WTC11 (cell line): ENCODE results near the gene PIK3C2G. TPM values are rescaled to one million over a fixed set of nuclear protein-coding genes. Genes with fewer than 3 reads are reported as not detected.
"Not testable (repeated sequence)": the region's sequence is repeated elsewhere in the genome, so short reads cannot be mapped to it uniquely, and the experiment has no call there.

ENCODE experiments used
- ATAC-seq: fragments of 200-7000 bp; cut with Tn5 transposase; 2 replicates; pipeline ENCODE4 v1.10.0; 2021; ENCODE audit warnings: mild to moderate bottlenecking, moderate library complexity
- CTCF ChIA-PET: fragments of 300-600 bp; sonication (Branson Sonifier 250); formaldehyde crosslinking; loops from one replicate; lab custom pipeline; 2021; ENCODE audit warnings: antibody characterized with exemption; lab: Charles Lee
- POLR2A ChIA-PET: fragments of 350-600 bp; sonication (Branson Sonifier 250); formaldehyde crosslinking; loops from one replicate; lab custom pipeline; 2021; ENCODE audit warnings: antibody characterized with exemption; lab: Charles Lee
- DNase-seq: peaks from one replicate; pipeline ENCODE4 v3.0.0; 2021; ENCODE audit warnings: low spot score
- H3K27ac Mint-ChIP-seq: 2 replicates; pipeline ENCODE4 v1.8.0; 2021; ENCODE audit warnings: mixed read lengths
- H3K27me3 Mint-ChIP-seq: 2 replicates; pipeline ENCODE4 v1.8.0; 2021; ENCODE audit warnings: low read depth, mild to moderate bottlenecking, moderate library complexity, mixed read lengths
- H3K36me3 Mint-ChIP-seq: 2 replicates; pipeline ENCODE4 v1.8.0; 2021; ENCODE audit warnings: mixed read lengths
- H3K4me1 Mint-ChIP-seq: 2 replicates; pipeline ENCODE4 v1.8.0; 2022; ENCODE audit warnings: mixed read lengths
- H3K4me3 Mint-ChIP-seq: 2 replicates; pipeline ENCODE4 v1.8.0; 2021; ENCODE audit warnings: mild to moderate bottlenecking, moderate library complexity, mixed read lengths
- H3K9me3 Mint-ChIP-seq: 2 replicates; pipeline ENCODE4 v1.8.0; 2021; ENCODE audit warnings: mixed read lengths
- ATF1 ChIP-seq: sonication (generic); formaldehyde crosslinking; IDR thresholded peaks from 2 replicates; pipeline ENCODE4 v1.8.1; 2023; ENCODE audit warnings: mild to moderate bottlenecking, moderate library complexity, missing genetic modification reagents
- HMGA2 ChIP-seq: fragments of 250-450 bp; sonication (Bioruptor Pico); IDR thresholded peaks from 2 replicates; pipeline ENCODE4 v1.4.0; 2021; ENCODE audit warnings: mild to moderate bottlenecking, moderate library complexity
- NFATC4 ChIP-seq: fragments of 250-450 bp; sonication (Bioruptor Pico); IDR thresholded peaks from 2 replicates; pipeline ENCODE4 v1.9.0; 2021; ENCODE audit warnings: mild to moderate bottlenecking
- OVOL2 ChIP-seq: fragments of 250-450 bp; sonication (Bioruptor Pico); IDR thresholded peaks from 2 replicates; pipeline ENCODE4 v1.9.0; 2021; ENCODE audit warnings: mild to moderate bottlenecking, borderline replicate concordance
- ZBTB21 ChIP-seq: sonication (generic); formaldehyde crosslinking; IDR thresholded peaks from 2 replicates; pipeline ENCODE4 v1.8.1; 2023; ENCODE audit warnings: mild to moderate bottlenecking, missing genetic modification reagents, borderline replicate concordance
- ZNF396 ChIP-seq: fragments of 250-450 bp; sonication (Bioruptor Pico); IDR thresholded peaks from 2 replicates; pipeline ENCODE4 v1.8.0; 2021; ENCODE audit warnings: mild to moderate bottlenecking, moderate library complexity, borderline replicate concordance
- total RNA-seq: library from RNA; stranded (reverse); gene quantifications from 3 replicates; pipeline ENCODE4 v1.2.3, GENCODE V29; 2021
- TF ChIP-seq, protein P1 (sequence below): sonication (generic); formaldehyde crosslinking; IDR thresholded peaks from 2 replicates; pipeline ENCODE4 v1.8.0; 2022; ENCODE audit warnings: mild to moderate bottlenecking, missing genetic modification reagents
- TF ChIP-seq, protein P2 (sequence below): sonication (generic); formaldehyde crosslinking; IDR thresholded peaks from 2 replicates; pipeline ENCODE4 v1.8.0; 2023; ENCODE audit warnings: mild to moderate bottlenecking, missing genetic modification reagents
- TF ChIP-seq, protein P3 (sequence below): sonication (generic); formaldehyde crosslinking; IDR thresholded peaks from 2 replicates; pipeline ENCODE4 v1.8.1; 2022; ENCODE audit warnings: low read depth, missing genetic modification reagents, borderline replicate concordance
- TF ChIP-seq, protein P4 (sequence below): sonication (generic); formaldehyde crosslinking; IDR thresholded peaks from 2 replicates; pipeline ENCODE4 v1.8.0; 2023; ENCODE audit warnings: missing genetic modification reagents, mild to moderate bottlenecking, borderline replicate concordance
- TF ChIP-seq, protein P5 (sequence below): fragments of 250-450 bp; sonication (Bioruptor Pico); IDR thresholded peaks from 2 replicates; pipeline ENCODE4 v1.8.0; 2021; ENCODE audit warnings: mild to moderate bottlenecking
- TF ChIP-seq, protein P6 (sequence below): sonication (generic); formaldehyde crosslinking; IDR thresholded peaks from 2 replicates; pipeline ENCODE4 v1.8.1; 2023; ENCODE audit warnings: mild to moderate bottlenecking, moderate library complexity, missing genetic modification reagents

PIK3C2G gene
- total RNA-seq, 1 experiment from 2014 or later: not detected

DNA sequence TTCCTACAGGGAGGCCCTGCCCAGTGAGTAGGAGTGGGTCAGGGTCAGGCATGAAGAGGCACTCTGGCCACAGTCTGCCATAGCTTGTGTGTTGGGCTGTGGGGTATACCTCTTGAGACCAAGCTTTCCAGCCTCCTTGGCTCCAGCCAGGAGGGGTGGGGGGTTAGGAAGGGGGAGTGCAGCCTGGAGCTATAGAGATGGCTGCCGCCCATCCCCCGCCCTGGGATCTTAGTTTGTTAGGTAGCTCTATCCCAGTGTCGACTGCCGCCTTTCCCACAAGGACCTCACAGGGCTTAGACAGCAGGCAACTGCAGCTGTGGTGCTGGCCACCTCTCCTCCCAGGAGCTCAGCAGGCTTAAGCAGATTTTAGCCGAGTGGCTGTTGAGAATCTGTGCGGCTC lies 260.1 kb downstream of the PIK3C2G start (continued):
- TF ChIP-seq, protein P1, sequence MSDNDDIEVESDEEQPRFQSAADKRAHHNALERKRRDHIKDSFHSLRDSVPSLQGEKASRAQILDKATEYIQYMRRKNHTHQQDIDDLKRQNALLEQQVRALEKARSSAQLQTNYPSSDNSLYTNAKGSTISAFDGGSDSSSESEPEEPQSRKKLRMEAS (CRISPR knock-in tag): no peak

DNA sequence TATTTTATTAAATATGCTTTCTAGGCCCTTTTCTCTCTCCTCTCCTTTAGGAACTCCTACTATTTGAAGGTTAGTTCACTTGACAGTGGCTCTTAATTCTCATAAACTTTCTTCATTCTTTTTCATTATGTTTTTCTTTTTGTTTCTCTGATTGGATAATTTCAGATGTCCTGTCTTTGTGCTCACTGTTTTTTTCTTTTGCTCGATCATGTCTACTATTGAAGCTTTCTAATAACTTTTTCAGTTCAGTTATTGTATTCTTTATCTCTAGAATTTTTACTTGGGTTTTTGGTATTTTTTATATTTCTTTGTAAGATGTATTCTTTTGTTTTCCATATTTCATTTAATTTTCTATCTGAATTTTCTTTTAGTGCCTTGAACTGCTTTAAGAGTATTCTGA lies 261.5 kb downstream of the PIK3C2G start:
- H3K27me3 Mint-ChIP-seq: no peaks in the 10 kb centered on the region
- no peak overlapping the region for H3K4me3 Mint-ChIP-seq
- peaks cover 39% of the 10 kb centered on the region for H3K9me3 Mint-ChIP-seq
- POLR2A ChIA-PET: interaction anchor here (0.6 kb wide), 1 partner anchor 783 kb away, joined by 4 read pairs; no protein-coding TSS in a partner anchor
- no peak overlapping the region for H3K27ac Mint-ChIP-seq
- TF ChIP-seq, protein P2, sequence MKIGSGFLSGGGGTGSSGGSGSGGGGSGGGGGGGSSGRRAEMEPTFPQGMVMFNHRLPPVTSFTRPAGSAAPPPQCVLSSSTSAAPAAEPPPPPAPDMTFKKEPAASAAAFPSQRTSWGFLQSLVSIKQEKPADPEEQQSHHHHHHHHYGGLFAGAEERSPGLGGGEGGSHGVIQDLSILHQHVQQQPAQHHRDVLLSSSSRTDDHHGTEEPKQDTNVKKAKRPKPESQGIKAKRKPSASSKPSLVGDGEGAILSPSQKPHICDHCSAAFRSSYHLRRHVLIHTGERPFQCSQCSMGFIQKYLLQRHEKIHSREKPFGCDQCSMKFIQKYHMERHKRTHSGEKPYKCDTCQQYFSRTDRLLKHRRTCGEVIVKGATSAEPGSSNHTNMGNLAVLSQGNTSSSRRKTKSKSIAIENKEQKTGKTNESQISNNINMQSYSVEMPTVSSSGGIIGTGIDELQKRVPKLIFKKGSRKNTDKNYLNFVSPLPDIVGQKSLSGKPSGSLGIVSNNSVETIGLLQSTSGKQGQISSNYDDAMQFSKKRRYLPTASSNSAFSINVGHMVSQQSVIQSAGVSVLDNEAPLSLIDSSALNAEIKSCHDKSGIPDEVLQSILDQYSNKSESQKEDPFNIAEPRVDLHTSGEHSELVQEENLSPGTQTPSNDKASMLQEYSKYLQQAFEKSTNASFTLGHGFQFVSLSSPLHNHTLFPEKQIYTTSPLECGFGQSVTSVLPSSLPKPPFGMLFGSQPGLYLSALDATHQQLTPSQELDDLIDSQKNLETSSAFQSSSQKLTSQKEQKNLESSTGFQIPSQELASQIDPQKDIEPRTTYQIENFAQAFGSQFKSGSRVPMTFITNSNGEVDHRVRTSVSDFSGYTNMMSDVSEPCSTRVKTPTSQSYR (CRISPR knock-in tag): no peak
- TF ChIP-seq NFATC4 (CRISPR knock-in tag) (no peak), ZBTB21 (CRISPR knock-in tag) (no peak), ATF1 (no peak), ZNF396 (CRISPR knock-in tag) (no peak), OVOL2 (CRISPR knock-in tag) (no peak), HMGA2 (no peak)
- TF ChIP-seq, protein P3, sequence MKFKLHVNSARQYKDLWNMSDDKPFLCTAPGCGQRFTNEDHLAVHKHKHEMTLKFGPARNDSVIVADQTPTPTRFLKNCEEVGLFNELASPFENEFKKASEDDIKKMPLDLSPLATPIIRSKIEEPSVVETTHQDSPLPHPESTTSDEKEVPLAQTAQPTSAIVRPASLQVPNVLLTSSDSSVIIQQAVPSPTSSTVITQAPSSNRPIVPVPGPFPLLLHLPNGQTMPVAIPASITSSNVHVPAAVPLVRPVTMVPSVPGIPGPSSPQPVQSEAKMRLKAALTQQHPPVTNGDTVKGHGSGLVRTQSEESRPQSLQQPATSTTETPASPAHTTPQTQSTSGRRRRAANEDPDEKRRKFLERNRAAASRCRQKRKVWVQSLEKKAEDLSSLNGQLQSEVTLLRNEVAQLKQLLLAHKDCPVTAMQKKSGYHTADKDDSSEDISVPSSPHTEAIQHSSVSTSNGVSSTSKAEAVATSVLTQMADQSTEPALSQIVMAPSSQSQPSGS (CRISPR knock-in tag): no peak
- TF ChIP-seq, protein P4, sequence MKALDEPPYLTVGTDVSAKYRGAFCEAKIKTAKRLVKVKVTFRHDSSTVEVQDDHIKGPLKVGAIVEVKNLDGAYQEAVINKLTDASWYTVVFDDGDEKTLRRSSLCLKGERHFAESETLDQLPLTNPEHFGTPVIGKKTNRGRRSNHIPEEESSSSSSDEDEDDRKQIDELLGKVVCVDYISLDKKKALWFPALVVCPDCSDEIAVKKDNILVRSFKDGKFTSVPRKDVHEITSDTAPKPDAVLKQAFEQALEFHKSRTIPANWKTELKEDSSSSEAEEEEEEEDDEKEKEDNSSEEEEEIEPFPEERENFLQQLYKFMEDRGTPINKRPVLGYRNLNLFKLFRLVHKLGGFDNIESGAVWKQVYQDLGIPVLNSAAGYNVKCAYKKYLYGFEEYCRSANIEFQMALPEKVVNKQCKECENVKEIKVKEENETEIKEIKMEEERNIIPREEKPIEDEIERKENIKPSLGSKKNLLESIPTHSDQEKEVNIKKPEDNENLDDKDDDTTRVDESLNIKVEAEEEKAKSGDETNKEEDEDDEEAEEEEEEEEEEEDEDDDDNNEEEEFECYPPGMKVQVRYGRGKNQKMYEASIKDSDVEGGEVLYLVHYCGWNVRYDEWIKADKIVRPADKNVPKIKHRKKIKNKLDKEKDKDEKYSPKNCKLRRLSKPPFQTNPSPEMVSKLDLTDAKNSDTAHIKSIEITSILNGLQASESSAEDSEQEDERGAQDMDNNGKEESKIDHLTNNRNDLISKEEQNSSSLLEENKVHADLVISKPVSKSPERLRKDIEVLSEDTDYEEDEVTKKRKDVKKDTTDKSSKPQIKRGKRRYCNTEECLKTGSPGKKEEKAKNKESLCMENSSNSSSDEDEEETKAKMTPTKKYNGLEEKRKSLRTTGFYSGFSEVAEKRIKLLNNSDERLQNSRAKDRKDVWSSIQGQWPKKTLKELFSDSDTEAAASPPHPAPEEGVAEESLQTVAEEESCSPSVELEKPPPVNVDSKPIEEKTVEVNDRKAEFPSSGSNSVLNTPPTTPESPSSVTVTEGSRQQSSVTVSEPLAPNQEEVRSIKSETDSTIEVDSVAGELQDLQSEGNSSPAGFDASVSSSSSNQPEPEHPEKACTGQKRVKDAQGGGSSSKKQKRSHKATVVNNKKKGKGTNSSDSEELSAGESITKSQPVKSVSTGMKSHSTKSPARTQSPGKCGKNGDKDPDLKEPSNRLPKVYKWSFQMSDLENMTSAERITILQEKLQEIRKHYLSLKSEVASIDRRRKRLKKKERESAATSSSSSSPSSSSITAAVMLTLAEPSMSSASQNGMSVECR: no peak
- TF ChIP-seq, protein P5, sequence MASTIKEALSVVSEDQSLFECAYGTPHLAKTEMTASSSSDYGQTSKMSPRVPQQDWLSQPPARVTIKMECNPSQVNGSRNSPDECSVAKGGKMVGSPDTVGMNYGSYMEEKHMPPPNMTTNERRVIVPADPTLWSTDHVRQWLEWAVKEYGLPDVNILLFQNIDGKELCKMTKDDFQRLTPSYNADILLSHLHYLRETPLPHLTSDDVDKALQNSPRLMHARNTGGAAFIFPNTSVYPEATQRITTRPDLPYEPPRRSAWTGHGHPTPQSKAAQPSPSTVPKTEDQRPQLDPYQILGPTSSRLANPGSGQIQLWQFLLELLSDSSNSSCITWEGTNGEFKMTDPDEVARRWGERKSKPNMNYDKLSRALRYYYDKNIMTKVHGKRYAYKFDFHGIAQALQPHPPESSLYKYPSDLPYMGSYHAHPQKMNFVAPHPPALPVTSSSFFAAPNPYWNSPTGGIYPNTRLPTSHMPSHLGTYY (CRISPR knock-in tag): no peak
- TF ChIP-seq, protein P6, sequence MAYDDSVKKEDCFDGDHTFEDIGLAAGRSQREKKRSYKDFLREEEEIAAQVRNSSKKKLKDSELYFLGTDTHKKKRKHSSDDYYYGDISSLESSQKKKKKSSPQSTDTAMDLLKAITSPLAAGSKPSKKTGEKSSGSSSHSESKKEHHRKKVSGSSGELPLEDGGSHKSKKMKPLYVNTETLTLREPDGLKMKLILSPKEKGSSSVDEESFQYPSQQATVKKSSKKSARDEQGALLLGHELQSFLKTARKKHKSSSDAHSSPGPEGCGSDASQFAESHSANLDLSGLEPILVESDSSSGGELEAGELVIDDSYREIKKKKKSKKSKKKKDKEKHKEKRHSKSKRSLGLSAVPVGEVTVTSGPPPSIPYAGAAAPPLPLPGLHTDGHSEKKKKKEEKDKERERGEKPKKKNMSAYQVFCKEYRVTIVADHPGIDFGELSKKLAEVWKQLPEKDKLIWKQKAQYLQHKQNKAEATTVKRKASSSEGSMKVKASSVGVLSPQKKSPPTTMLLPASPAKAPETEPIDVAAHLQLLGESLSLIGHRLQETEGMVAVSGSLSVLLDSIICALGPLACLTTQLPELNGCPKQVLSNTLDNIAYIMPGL (CRISPR knock-in tag): no peak
- no peaks in the 10 kb centered on the region for H3K4me1 Mint-ChIP-seq
- ATAC-seq (no peak), DNase-seq (no peak)
- CTCF ChIA-PET: no interaction called here
- H3K36me3 Mint-ChIP-seq: peaks cover 4% of the 10 kb centered on the region

DNA sequence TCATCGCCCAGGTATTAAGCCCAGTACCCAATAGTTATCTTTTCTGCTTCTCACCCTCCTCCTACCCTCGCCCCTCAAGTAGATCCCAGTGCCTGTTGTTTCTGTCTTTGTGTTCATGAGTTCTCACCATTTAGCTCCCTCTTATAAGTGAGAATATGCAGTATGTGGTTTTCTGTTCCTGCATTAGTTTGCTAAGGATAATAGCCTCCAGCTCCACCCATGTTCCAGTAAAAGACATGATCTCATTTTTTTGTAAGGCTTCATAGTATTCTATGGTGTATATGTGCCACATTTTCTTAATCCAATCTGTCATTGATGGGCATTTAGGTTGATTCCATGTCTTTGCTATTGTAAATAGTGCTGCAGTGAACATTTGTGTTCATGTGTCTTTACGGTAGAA lies 281.2 kb downstream of the PIK3C2G start:
- H3K27ac Mint-ChIP-seq, H3K9me3 Mint-ChIP-seq, ATAC-seq, POLR2A ChIA-PET, DNase-seq, H3K4me3 Mint-ChIP-seq, H3K36me3 Mint-ChIP-seq, H3K27me3 Mint-ChIP-seq, CTCF ChIA-PET, H3K4me1 Mint-ChIP-seq: not testable (repeated sequence)
